SKM-1 (cell line): Measurements from ENCODE around the gene REEP1.

ENCODE experiments used
- DNase-seq: peaks from one replicate; lab custom pipeline; 2025; ENCODE audit not compliant: unreplicated experiment; lab: John Stamatoyannopoulos, UW

REEP1 gene, protein sequence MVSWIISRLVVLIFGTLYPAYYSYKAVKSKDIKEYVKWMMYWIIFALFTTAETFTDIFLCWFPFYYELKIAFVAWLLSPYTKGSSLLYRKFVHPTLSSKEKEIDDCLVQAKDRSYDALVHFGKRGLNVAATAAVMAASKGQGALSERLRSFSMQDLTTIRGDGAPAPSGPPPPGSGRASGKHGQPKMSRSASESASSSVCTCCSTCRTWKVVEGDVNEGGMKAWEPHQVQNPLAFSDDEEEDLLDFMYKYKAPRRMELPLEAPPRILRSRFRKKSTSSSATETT

DNA sequence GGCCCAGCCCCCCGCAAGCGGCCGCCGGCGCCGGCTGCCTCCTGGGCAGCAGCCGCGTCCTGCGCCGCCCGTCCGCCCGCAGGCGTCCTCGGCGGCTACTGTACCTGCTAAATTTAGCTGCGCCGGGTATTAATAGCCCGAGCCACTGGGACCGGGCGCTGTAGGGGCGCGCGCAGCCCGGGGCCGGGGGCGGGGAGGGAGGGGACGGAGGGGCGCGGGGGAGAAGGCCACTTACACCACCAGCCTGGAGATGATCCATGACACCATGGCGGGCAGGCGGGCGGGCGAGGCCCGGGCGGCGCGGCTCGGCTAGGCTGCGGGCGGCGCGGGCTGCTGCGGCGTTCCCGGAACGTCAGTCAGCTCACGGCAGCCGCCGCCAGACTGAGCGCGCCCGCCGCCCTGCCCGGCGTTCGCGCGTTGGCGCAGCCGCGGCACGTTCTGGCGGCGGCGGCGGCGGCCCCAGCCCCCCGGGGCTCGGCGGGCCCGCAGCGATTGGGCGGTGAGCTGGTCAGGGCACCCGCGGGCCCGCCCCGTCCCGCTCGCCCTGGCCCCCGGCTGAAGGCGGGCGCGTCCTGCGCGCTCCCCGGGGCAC, at the start of gene REEP1:
TSS of gene REEP1 (minus strand) at position 383 of the 592 bp plus-strand sequence. CDS start at position 267, 116 bp downstream.
- no peak for DNase-seq

DNA sequence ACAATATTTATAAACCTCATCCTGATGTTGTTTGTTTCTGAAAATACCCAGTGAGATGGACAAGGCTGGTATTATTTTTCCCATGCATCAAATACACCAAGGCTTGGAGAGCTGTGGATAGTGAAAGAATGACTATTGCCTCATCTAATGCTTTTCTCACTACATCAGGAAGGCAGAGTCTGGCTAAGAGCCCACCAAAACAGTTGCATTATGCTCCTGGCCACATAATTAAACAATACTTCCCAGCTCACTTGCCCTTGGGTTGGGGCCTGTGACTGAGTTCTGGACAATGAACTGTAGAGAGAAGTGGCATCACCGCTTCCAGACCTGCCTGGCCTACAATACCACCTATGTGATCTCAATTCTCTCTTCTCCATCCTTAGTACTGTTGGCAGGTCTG, 46.4 kb upstream of the REEP1 start:
- no peak for DNase-seq

DNA sequence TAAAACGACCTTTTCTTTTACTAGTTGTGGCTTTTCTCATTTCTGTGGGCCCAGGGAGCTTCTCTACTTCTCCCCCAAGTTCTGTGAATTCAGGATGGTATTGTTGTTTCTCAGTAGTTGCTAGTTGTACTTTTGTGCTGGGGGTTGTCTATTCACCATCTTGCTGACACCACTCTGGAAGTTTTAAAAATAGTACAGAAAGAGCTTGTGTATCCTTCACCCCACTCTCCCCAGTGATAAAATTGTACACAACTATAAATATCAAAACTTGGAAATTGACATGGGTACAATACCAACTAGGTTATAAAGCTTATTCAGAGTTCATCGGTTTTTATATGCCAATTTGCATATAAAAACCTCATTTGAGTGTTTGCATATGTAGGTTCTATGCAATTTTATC, 45.3 kb upstream of the REEP1 start:
- no peak for DNase-seq

DNA sequence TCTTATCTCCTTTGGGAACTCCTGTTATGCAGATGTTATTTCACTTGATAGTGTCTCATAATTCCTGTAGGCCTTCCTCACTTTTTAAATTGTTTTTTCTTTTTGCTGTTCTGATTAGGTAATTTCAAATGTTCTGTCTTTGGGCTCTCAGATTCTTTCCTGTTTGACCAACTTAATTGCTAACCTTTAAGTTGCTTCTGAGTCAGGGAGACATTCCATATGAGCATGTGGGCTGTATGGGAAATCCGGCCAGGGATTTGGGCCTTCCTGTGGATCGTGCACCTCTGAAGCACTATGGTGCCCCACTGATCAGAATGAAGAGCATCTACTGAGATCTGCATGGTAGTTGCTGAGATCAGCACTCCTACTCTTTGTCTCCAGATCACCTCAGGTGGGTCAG, 44.7 kb upstream of the REEP1 start:
- no peak for DNase-seq

DNA sequence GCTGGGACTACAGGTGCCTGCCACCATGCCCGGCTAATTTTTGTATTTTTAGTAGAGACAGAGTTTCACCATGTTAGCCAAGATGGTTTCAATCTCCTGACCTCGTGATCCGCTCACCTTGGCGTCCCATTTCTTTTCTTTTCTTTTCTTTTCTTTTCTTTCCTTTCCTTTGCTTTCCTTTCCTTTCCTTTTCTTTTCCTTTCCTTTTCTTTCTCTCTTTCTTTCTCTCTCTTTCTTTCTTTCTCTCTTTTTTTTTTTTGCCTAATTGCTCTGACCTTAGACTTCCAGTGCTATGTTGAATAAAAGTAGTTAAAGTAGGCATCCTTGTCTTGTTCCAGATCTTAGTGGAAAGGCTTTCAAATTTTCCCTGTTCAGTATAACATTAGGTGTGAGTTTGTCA, 41.0 kb upstream of the REEP1 start:
- no peak for DNase-seq

DNA sequence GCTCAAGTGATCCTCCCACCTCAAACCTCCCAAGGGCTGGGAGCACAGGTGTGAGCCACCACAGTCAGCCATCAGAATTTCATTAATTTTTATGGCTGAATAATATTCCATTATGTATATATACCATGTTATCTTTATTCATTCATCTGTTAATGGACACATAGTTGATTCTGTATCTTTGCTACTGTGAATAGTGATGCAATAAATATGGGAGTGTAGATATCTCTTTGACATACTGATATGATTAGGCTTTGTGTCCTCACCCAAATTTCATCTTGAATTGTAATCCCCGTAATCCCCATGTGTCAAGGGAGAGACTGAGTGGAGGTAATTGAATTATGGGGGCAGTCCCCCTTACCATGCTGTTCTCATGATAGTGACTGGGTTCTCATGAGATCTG, 38.2 kb upstream of the REEP1 start:
- DNase-seq: no peak

DNA sequence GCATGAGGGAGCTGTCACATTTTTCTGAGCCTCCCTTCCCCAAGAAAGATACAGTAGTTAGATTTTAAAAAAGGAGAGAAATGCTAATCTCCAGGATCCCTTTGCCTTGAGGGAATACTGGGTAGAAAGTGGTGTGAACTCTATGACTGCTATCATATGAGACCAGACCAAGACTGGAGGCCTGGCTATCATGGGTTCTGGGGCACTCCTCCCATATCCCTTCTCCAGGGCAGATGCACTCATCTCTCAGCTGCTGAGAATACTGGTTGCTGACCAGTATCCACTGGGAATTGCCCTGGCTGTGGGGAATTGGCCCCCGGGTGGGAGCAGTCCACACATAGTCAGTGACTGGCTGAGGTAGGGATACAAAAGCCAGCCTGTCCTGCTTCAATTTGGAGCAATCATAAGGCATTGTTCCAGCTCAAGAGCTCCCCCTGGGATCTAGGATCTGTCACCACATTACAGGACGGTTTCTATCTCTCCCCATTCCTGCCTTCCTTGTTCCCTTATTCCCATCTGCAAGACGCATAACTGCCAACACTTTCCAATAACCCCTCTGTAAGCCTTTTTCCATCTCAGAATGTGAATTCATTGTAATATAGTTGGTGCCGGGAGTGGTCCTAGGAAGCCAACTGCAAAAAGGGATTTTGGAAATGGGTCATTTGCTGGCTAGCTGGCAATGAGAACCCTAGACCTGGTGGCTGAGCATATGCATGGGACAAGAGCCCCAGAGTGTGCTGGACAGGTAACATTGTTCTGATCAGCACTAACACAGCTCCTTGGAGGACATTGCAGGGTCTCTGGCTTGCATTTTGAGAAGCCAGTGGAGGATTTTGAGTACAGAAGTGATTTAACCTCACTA, 35.4 kb upstream of the REEP1 start:
- peak; percentile 11 for DNase-seq

DNA sequence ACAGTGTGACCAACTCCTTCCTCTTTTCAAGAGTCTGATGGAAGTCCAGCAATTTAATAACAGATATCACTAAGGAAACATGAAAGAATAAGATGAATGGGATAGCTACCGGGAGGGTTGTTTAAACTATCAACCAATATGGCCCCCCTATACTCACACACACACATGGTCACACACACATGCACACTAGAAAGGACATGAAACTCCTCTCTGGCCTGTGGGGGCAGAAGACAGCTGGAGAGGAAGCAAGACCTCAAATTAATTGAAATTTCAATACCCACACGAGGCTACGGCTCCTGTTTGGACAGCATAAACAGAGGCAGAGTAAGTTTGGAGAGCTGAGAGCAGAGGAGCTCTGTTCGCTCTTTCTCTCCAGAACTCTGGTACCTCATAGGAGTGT, 34.7 kb upstream of the REEP1 start:
- DNase-seq: no peak

DNA sequence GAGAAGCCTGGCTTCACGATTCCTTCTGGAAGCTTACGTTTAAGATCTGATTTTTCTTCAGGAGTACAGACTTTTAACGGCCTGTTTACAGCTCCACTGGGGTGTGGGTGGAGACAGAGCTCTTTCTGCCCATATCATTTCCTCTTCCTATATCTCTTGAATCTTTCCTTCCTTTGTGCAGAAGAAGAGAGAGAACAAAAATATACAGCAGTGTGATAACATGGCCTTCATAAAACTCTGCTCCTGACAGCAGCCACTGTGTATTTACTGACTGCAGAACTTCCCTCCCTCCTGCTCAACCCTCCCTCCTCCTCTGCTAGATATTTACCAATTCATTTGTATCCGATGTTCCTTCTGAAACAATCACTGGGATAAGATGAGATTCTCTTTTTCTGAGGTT, 34.1 kb upstream of the REEP1 start:
- DNase-seq: no peak

DNA sequence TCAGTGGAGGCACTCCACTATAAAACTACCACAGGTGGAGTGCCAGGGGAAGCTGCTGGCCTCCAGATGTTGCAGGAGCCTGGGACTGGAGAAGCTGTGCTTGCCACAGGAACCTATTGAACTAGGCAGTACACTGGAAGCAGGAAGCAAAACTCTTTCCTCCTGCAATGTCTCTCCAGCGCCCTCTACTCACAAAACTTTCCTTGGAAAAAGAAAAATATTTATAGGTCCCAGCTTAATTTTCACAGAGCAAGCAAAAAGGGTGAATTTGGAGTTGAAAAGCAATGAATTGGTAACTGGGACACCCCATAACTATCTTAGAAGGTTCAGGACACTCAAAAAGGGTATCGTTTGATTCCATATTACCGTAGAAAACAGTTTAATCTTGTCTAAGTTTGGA, 33.2 kb upstream of the REEP1 start:
- DNase-seq: no peak

DNA sequence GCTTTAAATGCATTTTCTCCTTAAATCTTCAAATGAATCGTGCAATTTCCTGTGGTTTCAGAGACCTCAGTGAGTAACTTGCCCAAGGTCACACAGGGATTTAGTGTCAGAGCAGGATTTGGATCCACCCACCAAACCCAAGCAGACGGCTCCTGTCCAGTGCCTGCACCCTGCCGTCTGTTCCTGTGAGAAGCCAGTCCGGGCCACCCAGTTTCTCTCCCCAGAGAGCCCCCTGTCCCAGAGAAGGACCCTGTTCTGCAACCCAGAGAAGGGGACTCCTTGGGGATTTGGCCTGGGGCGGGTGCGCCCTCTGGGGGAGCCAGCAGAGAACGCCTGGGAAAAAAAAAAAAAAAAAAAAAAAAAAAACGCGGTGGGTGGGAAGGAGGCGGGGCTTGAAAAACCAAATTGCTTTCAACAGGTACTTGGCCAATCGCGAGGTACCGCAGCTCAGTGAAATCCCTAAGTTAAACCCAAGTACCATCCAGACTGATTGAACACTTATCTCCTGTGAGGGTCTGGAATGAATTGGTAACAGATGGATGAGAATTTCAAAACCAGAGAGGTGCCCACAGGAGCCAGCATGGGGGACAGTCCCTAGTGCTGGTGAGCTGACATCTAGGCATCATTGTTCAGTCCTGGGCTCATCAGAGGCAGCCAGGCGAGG, 30.9 kb upstream of the REEP1 start:
- peak; percentile 60 for DNase-seq

DNA sequence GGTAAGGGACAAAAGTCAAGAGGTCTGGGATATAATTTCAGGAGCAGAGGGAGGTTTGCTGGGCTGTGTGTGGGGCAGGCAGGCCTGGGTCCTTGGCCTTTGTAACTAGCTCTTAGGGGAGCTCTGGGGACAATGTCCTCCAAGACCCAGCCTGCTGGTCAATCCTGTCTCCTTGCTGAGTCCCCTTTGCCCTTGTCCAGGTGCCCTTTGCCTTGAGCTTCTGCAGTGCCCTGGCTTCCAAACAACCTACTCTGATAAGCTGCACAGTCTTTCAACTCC, 30.0 kb upstream of the REEP1 start:
- DNase-seq: no peak

DNA sequence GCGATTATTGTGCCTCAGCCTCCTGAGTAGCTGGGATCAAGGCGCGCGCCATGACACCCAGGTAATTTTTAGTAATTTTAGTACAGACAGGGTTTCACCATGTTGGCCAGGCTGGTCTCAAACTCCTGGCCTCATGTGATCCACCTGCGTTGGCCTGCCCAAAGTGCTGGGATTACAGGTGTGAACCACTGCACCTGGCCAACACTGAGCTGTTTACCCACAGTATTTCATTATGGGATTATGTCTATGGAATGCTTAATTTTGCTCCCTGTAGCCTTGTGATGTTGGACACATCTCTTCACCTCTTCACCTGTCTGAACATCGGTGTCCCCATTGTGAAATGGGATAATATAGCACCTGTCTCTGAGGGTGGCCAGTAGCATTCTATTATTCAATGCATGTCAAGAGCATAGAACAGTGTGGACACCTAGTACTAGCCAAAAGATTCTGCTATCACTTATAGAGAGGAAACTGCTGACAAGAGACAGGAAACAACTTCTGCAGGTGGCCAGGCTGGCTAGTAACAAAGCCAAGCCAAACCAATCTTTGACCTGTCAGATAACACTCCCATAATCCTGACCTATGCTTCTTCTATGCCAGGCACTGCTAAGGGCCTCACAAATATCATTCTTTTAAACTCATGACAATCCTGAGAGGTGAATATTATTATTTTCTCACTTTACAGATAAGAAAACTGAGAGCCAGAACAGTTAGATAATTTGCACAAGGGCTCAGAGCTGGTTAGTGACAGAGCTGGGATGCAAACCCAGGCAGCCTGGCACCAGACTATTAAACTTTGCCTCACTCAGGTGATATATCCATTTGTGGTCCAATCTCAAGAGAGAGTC, 29.4 kb upstream of the REEP1 start:
- DNase-seq: no peak

DNA sequence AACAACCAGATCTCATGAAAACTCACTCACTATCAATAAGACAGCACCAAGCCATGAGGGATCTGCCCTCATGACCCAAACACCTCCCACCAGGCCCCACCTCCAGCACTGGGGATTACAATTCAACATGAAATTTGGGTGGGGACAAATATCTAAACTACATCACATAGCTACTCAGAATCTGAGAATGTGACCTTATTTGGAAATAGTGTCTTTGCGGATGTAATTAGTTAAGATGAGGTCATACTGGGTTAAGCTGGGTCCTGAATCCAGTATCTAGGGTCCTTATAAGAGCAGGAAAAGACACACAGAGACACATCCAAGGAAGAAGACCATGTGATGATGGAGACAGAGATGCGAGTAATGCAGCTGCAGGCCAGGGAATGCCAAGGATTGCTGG, 27.5 kb upstream of the REEP1 start:
- no peak for DNase-seq

DNA sequence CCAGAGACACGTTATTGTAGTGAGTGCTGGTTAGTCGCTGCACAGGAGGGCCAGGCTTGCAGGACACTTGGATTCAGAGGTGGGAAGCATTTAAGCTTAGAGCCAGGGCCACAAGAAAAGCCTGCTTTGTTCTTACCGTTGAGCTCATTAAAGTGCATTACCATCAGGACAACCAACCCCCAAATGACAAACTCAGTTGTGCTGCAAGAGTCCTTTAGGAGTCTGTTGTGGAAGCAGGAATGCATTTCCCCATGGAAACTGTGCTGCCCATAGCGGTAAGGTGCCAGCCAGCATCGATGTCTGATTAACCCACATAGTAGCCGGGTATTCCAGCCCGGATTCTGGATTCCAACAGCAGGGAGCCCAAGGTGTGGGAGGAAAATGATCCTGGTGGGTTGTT, 23.4 kb upstream of the REEP1 start:
- no peak for DNase-seq

DNA sequence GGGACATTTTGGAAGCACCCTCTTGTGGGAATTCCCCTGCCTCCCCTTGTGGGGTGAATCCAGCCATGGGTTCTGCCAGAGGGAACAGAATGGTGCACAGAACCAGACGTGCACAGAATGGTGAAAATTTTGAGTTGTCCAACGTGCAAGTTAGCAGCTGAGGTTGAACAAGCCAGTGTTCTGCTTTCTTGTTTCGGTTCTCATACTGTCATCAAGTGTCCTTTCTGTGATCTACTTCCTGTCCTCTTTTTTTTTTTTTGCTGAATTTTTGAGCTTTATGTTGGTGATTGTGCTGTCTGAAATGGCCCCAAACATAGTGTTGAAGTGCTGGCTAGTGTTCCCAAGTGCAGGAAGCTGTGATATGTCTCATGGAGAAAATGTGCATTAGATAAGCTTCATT, 21.5 kb upstream of the REEP1 start:
- no peak for DNase-seq

DNA sequence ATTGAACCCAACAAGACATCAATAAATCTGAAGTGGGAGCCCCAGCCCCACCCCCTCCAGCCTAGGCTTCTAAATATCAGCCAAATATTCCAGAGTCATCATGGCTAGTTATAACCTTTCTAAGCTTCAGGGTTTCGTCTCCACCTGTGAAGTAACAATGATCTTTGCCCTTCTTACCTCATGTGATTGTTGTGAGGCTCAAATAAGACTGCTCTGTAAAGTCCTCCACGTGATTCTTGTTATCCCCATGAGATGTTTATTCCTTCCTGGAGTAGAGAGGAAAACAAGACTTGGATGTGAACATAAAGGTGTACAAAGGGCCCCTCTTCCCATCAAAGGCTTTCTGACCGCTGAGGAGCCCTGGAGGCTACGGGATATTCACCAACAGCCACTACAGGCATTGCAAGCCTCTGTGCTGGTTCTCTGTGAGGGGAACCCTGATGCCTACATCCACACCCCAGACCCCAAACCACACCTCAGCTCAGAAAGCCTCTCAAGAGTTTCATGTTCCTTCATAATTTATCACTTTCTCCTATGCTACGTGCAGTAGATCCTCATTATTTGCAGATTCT, 20.1 kb upstream of the REEP1 start:
- no peak for DNase-seq

DNA sequence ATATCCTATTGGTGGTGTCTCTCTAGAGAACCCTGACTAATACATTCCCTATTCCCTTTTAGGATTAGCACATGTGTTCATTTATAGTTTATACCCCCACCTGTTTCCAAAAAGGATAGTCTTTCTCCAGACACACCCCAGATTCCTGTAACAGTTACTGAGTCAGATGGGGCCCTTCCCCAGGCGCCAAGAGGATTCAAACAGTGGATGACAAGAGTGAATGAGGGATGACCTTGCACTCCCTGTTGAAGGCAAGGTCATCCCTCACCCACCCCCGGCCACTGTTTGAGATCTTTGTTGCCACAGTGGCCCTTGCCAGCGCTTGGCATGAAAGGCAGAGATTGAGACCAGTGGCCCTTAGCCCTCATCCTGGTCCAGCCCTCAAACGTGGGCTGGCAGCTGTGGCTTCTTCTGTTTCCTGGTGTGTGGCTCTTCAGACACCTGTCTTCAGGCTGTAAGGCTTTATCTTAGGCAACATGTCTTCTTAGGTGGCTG, 15.3 kb upstream of the REEP1 start:
- no peak for DNase-seq

DNA sequence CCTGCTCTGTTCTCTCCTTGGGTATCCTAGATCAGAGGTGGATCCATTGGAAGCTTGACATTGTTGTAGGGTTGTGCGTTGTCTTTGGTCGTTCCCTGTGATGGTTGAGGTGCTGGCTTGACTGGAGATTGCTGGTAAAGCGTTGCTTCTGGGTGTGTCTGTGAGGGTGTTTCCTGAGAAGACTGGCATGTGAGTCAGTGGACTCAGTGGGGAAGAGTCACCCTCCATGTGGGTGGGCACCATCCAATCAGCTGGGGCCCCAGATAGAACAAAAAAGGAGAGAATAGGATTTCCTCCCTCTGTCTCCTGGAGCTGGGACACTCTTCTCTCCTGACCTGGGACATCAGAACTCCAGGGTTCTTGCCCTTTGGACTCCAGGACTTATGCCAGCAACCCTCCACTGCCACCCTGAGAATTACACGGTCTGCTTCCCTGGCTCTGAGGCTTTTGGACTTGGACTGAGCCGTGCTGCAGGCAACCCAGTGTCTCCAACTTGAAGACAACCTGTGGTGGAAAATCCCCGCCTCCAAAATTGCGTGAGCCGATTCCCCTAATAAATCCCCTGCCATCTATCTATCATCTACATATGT, 14.8 kb upstream of the REEP1 start:
- DNase-seq: no peak

DNA sequence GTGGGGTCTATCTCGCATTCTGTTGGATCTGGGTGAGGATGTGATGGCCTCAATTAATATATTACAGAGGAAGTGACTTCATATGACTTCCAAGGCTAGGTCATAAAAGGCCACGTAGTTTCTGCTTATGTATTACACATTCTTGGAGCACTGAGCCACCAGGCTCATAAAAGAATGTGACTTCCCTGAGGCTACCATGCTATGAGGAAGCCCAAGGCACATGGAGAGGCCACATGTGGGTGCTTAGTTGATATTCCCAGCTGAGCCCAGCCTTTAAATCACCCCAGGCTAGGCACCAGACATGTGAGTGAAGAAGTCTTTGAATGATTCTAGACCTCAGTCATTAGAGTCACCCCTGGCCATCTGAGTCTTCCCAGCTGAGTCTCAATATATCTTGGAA, 13.3 kb upstream of the REEP1 start:
- DNase-seq: no peak
